Bone marrow (tissue), 2 donors: ENCODE data around the gene GRIK3.

Source experiments
- DNase-seq, 2 donors: peaks; one replicate each; lab custom pipeline; 2025; lab: John Stamatoyannopoulos, UW

The GRIK3 gene

DNA sequence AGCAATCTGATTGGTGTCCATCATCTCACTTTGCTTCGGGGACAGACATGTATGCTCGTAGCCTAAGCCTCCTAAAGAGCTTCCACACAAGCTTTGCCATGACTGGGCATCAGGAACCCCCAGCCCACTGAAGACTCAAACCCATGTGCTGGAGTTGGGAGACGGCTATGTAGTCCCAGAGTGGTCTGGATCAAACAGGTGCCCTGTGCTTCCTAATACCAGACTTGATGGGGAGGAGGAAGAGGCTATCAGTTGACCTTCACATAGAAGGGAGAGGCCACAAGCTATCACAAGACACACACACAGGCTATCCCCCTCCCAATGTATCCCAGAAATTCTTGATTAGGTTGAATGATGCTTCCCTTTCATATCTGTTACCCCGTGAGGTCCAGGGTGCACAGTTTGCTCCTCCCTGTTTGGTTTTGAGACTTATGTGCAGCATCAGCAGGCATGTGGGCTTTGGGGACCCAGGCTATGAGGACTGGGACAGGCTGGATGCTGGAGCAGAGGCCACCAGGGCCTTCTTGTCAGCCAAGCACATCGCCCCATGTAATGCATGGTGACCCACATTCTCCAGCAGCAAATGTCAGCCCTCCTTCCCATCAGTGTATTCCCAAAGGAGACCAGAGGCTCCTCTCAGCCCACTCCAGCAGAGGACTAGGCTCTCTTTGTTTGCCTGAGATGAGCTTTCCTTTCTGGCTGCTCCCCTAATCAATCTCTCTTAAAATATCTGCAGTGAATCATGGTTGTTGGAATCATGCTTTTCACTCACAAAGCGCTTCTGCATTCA is 159.8 kb downstream of the GRIK3 start:
- no peak for DNase-seq

DNA sequence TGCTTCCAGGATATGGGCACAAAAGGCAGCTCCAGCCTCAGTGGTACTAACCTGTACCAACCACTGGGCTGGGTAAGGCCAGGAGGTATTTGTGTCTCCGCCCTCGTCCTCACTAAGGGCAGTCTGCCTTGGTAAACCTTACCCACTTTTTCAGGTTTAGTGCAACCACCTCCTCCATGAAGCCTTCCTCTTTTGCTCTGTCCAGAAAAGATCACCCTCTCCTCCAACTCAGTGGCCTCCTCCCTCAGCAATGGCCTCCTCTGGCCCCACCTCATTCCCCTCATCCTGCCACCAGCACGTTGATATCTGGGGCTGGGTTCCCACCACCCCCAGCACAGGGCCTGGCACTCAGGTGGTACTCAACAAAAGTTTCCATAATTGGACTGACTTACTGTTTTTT is 161.5 kb downstream of the GRIK3 start:
- DNase-seq = no peak

DNA sequence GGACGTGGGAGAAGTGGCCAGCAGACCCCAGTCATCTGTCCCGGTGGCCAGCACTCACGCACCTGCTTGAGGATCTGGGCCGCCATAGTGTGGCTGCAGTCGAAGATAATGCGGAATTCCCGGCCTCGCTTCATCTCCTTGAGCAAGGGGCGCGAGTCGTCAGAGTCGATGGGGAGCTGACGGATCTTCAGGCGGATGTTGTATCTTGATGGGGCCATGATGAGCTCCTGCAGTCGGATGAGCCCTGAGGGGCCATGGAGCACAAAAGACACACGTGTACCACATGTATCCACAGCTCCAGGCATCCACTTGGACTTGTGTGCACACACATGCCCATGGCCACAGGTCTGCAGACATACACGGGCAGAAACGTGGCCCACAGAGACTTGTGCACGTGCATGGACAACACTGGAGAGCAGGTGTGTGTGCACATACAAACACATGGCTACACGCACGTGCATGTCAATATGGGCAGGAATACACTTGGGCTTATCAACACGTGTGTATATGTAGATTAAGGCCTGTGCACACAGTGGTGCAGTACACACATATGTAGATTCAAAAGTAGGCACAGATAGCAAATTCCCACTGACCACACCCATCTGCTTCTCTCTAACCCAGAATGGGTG is 162.1 kb downstream of the GRIK3 start:
- no peak for DNase-seq

DNA sequence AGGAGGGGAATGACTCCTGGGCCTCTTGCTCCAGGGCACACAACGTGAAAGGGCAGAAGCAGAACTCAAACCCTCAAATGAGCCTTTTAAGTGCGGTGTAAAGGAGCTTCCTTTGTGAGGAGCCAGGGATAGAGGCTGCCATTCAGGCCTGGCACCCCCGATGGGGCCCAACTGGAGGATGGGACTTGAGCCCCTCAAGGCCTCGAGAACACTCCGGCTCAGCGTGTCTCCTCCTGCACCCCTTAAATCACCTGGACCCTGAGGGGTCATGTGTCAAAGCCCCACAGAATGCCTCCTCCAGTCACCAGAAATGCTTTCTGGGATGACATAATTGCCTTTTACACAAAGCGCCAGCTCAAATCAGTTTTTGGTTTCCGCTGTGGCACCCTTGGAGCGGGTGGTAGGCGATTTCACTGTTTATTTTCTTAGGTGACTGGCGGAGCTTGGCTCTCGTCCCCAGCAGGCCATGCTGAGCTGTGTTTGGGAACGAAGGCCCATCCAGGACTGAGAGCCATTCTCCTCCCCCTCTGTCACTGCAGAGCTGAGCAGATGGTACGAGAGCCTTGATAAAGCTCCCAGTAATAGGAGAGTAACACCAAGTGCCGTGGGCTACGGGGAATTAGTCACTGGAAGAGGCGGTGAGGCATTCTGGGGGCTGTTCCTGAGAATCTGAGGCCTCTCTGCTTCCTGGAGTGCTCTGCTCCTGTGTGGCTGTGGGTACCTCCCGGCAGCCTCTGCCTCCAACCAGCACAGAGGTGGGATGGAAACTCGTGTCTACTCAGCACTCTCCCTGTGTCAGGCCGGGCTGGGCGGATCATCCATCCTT is 163.0 kb downstream of the GRIK3 start:
- no peak for DNase-seq

DNA sequence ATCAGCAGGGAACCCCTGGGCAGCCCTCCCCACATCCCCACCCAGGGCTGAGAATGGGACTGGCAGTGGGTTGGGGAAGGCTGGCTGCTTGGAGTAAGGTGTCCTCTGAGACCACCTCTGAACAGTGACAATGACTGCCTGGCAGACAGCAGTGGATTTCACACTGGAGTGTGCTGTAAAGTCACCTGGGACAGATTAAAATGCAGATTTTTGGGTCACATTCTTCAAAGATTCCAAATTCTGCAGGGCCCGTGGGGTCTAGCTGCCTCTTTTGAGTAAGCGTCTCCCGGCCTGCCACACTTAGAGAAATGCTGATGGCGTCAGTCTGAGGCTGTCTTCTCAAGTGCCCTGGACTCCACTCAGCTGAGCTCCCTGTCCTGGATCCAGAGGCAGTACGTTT is 164.5 kb downstream of the GRIK3 start:
- DNase-seq = no peak

DNA sequence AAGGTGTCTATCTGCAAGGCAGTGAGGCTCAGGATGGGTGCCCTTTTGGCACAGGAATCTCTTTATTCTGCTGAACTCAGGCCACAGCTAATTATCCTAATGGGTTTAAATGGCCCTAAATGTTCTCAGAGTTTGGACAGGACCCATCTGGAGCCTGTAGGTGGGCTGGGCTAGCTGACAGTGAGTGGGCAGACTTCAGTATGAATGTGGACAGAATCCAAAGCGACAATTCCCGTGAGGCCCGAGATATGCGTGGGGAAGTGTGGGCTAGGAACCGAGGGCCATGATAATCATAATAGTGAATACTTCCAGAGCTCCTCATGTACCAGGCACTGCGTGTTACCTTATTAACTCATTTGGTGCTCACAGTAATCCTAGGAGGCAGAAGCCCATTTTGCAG is 165.3 kb downstream of the GRIK3 start:
- no peak for DNase-seq

DNA sequence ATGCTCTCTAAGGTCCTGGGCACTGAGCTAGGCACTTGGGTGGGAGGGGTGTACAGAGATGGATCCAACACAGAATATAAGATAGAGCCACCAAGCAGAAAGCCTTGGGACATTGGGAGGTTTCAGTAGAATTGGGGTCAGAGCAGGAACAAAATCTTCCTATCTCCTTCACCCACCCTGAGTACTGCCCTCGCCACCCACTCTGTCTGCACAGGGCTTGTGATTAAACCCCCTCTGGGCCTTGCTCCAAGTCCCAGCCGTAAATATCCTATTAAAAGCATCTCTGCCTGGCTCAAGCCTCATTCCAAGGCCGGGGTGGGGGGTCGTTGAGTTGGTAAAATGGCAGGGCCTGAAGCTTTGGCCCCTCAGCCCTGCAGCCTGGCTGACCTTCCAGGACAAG is 166.7 kb downstream of the GRIK3 start:
- no peak for DNase-seq

DNA sequence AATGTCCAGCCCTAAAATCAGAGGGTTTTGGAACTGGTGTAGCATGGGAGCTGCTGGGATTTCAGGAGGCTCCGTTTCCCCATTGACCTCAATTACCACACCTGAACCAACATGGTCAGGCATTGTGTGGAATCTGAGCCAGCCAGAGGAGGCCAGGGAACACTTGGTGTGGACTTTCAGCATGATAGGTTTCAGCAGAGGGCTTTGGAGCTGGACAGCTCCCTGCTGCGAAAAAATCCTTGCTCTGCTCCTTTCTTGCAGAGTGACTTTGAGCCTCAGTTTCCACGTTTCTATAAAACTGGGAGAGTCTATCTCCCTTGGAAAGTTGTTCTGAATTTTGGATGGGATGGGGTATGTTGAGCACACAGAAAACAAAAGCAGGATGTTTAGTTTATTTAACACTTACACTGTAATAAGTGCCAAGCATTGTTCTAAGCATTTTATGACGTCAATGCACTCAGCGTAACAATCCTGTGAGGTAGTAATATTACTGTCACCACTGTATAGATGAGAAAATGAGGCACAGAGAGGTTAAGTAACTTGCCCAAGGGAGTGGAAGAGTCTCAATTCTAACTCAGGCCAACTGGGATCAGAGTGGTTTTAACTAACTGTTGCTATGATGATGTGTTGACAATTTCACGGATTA is 168.0 kb downstream of the GRIK3 start:
- DNase-seq = no peak

DNA sequence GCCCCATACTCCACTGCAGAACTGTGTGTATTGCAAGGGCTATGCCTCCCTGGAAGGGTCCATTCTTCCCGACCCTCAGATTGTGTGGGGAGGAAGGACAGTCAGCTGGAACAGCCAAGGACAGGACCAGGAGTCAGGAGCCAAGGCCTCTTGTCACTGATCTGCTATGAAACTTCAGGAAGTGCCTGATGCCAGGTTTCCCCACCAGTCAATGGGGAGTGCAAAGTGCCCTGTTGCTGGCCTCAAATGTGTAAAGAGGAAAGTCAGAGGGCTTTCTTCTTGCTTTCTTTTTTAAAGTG is 168.8 kb downstream of the GRIK3 start:
- no peak for DNase-seq

DNA sequence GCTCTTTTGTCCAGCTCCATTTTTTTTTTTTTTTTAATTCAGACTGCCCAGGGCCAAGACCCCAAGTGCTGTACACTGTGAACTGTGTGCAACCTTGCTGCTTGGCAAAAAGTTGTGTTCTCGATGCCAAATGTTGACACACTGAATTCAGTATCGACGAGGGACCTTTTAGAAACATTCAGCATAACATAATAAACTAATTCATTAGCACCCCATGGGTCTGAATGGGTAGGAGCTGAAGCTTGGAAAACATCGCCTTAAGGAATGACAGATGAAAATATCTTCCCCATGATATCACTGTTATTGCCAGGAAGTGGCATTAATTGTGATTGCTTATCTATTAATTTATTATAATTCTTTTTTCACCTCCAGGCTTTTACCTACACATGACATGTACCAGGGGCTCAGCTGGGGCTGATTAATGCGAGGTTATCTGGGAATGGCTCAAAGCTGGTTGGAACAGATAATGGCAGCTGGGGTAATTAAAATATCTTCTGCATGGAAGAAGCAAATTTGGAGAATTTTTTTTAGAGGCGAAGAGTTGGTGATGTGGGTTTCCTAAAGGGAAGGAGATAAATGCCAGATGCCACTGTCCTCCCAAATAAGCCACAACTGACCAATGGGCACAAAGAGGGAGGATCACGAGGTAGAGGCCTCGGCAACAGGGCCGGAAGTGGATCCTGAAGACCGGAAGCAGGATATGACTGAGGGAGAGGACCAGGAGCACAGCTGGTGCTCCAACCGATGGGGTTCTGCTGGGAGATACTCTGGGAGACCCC is 169.3 kb downstream of the GRIK3 start:
- DNase-seq = no peak

DNA sequence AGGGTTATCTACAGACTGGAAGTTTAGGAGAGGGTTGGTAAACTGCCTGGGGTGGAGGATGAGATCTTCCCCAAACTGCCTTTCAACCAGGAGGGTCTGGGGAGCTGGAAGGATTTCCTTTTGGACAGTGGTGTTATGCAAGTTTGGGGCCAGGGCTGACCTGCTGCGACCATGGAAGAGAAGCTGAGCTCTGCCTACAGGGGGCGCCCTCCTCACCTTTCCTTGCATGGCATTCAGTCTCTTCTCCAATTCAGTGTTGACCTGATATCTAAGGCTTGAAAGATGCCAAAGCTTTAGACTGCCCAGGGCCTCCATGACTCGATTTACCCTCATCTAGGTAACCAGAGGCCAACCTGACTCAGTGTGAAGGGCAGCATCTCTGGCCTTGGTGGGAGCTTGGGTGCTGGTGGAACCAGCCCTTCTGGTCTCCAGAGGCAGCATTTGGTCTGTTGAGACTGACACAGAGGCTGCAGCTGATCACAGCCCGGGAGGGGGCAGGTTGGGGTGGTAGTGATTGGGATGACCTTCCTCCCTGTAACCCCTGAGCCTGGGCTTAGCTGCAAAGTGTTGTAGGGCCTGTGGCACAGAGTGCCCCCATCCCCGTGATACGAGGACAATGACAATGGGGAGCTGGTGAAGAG is 170.0 kb downstream of the GRIK3 start:
- no peak for DNase-seq

DNA sequence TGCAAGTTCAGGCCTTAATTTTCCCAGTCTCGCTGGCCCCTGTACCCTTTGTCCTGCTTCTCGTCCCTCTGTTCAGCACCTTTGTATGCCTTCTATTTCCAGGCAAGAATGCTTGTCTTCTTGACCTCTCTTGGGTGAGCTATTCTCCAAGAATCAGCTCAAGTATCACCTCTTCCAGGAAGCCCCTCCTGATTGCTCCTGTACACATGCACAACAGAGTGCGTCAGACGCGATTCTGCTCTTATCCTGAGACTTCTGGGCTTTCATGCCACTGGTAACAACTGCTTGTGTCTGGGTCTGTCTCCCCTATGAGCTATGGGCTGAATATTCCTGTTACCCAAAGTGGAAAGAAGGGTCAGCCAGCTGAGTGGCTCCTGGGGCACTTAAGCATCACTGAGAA is 170.8 kb downstream of the GRIK3 start:
- DNase-seq = no peak

DNA sequence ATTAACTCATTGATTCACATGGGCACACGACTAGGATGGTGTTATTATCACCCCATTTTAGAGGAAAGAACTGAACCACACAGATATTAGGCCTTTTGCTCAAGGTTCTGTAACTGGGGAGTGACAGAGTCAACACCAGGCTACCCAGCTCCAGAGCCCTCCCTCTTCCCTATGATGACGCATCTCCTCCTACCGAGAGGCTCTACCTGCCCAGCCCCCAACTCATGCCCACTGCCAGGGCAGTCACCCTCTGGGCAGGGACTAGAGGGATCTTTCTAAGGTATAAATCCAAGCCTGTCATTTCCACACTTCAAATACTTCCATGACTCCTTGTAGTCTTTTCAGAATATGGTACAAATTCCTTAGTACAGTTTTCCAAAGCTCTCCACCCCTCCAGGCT is 171.3 kb downstream of the GRIK3 start:
- DNase-seq = no peak

DNA sequence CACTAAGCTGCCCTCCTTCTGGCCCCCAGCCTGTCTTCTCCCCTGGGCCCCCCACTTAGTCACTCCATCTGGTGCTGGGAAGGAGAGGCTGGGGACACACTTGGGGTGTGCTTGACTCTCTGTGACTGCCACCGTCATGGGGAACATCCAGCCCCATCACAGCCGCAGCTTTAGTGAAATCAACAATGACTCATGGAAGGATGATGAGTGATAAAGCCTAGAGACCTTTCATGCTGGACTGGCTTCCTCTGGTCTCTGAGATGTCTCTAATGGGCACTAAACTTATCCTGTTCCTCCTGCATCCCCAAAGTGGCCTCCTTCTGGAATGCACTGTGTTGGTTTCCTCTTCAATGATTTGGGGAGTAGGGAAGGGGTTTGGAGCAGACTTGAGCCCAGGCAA is 172.9 kb downstream of the GRIK3 start:
- DNase-seq = no peak

DNA sequence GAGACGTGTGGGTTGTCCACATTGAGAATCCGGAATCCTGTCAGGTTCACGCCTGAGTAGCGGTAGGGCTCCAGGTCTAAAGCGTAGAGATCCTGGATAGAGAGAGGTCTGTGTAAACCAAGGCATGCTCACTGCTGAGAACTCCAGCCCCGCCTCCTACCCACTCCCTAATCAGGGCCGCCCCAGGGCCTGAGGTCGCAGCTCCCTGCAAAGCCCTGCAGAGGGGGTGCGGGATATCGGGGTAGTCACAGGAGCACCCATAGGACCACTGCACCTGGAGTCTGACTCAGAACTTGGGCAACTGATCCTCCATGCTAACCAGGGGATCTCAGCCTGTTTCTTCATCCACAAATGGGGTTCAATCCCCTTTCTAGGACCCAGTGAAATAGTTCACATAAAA is 174.4 kb downstream of the GRIK3 start:
- DNase-seq = no peak

DNA sequence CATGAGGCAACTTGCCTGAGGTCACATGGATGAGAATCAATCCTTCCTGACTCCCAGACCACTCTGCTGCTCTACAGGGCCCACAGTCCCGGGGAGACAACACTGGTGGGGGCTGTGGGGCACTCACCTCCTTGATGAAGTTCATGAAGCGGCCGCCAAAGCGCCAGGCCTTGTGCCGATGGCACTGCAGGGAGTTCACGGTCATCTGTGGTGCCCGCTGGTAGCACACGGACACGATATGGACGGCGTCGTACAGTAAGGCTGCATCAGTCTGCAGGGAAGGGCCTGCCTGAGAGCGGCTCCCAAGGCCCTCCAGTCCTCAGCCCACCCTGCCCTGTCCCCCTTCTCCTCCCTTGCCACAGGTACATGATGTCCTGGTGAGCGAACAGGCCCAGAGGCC is 175.3 kb downstream of the GRIK3 start:
- DNase-seq = no peak

DNA sequence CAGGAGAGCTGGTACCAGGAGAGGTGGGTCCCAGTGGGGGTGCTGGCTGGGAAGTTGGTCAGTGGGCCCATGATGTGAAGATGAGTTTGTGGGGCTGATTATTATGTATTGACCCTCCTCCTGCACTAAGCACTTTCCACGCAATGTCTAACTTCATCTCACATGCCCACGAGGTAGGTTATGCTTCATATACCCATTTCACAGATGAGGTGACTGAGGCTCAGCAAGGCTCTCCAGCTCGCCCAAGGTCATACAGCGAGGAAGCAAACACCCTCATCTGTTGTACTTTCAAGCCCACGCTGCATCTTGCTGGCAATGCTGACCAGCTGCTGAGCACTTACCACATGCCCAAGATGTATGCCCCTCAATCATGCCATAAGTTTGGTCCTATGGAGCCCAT is 175.8 kb downstream of the GRIK3 start:
- no peak for DNase-seq

DNA sequence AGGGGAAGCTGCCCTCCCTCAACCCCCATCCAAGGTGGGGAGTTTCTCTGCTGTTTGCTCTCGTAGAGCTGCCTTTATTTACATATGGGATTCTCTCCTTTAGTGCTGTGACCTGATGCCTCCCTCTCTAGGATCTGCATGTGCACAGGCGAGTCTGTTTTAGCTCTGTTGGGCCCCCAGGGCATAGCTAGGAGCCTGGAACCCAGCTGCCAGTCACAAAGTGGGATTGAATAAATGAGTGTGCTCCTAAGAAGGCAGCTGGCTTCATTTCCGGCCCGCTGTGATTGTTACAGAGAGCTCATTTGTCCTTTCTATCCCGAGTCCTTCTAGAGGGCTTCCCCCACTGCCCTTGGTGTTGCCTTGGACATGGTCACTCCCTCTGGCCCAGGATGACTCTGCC is 176.6 kb downstream of the GRIK3 start:
- DNase-seq = no peak

DNA sequence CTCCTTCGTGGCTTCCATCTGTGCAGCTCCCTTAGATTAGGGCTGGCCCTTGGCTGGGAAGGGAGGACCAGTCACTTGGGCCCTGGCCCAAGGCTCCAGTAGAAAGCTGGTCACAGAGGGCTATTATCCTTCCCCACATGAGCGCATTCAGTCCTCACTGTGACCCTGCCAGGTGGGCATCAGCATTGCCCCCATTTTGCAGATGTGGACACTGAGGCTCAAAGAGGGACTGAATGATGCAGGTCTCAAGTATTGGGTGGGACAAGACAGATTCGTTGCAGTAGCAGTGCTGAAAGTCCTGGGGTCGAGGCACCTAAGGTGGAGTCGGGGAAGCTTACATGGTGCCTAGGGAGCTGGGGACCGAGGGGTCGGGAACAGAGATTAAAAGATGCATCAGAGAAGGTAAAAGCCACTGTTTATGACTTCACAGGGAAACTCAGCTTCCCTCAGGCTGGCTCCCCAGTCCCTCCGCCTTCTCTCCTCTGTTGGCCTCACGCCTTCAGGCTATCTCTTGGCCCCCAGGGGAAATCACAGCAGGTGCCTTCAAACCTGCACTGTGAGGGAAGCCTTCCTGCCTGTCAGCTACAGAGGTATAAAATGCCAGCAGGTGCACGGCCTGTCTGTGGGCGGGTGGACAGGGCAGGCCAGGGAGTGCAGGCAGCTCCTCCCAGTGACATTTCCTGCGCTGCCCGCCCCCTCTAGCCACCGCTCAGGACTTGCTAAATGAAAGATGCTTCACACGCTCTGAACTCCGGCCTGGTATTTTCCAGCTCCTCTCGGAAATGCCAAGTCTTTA is 178.4 kb downstream of the GRIK3 start:
- DNase-seq = no peak

DNA sequence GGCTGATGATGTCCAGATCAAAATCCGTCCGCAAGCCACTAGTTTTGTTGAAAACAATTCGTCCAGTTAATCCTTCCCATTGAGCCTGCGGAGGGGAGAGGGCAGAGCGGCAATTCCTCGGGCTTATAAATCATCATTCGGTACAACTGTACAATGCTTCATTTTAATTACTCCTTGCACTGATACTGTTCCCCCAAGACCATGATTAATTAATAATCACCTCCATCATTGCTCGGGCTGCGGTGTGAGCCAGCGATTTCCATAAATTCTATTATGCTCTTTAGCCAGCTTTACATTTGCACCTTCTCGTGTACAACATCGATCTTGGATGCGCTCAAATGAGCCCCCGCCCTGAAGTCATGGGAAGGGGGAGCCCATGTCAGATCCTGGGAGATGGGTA is 180.7 kb downstream of the GRIK3 start:
- no peak for DNase-seq

DNA sequence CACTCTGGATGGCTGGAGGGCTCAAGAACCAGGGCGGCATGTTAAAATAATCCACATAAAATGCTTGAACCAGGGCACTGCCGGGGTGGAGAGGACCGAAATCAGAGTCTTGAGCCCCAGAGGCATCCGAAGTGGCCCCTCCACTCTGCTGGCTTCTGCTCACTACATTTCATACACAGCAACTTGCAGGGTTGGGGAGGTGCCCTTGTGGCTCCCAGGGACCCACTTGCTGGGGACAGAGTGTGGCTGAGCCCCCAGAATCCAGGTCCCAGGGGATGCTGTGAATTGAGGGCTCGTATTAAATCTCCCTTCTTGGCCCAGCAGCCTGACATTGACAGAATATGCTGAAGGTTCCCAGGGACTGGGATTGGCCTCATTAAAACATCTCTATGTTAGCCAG is 181.7 kb downstream of the GRIK3 start:
- DNase-seq = no peak
